Adipocyte (in vitro differentiated cells): ENCODE results near the gene GGT6.
"Not testable (repeated sequence)": the region's sequence is repeated elsewhere in the genome, so short reads cannot be mapped to it uniquely, and the experiment has no call there.

ENCODE experiments used
- DNase-seq: peaks from one replicate; pipeline ENCODE4 v3.0.0-alpha.2; 2015; ENCODE audit warnings: low read depth
- H3K27me3 ChIP-seq: replicated peaks from 2 replicates; pipeline ENCODE4 v1.7.0; 2013; ENCODE audit warnings: mild to moderate bottlenecking, low read length, moderate library complexity; ENCODE audit not compliant: control insufficient read depth, insufficient read depth
- H3K36me3 ChIP-seq: 2 replicates; pipeline ENCODE4 v1.7.0; 2013; ENCODE audit warnings: low read length, mild to moderate bottlenecking, moderate library complexity; ENCODE audit not compliant: control insufficient read depth, insufficient read depth, severe bottlenecking
- H3K4me1 ChIP-seq: 2 replicates; pipeline ENCODE4 v1.7.0; 2013; ENCODE audit warnings: mild to moderate bottlenecking, low read length, moderate library complexity; ENCODE audit not compliant: control insufficient read depth, insufficient read depth
- H3K4me3 ChIP-seq: 2 replicates; pipeline ENCODE4 v1.7.0; 2013; ENCODE audit warnings: mild to moderate bottlenecking, low read length, moderate library complexity
- H3K9ac ChIP-seq: 2 replicates; pipeline ENCODE4 v1.7.0; 2013; ENCODE audit warnings: mild to moderate bottlenecking, low read length, moderate library complexity
- H3K9me3 ChIP-seq: 2 replicates; pipeline ENCODE4 v1.7.0; 2013; ENCODE audit warnings: mild to moderate bottlenecking, low read length, moderate library complexity; ENCODE audit not compliant: control insufficient read depth

The GGT6 gene

GRCh38 chr17:4560421-4560820 lies at the start of gene GGT6:
TSS of gene GGT6 (minus strand) at chr17:4560577. CDS start at chr17:4560521, 56 bp downstream.
- Histone ChIP-seq H3K36me3 (no peaks in the 10 kb centered on the region), H3K4me1 (peaks cover 10% of the 10 kb centered on the region), H3K9ac (peak within 1 kb of the TSS; percentile 36), H3K27me3 (no peaks in the 10 kb centered on the region), H3K9me3 (no peaks in the 10 kb centered on the region), H3K4me3 (no peak within 1 kb of the TSS)
- no peak for DNase-seq

- H3K36me3 ChIP-seq: no peaks in the 10 kb centered on the region
- H3K9ac ChIP-seq: no peak overlapping the region
- peaks cover 17% of the 10 kb centered on the region for H3K4me1 ChIP-seq
- no peak overlapping the region for H3K4me3 ChIP-seq
- DNase-seq: no peak
- no peaks in the 10 kb centered on the region for H3K9me3 ChIP-seq
- peaks cover 22% of the 10 kb centered on the region for H3K27me3 ChIP-seq
Measured at GRCh38 chr17:4610162-4610561, 49.8 kb upstream of the GGT6 start.

- Histone ChIP-seq H3K9ac (no peak overlapping the region), H3K4me3 (no peak overlapping the region), H3K9me3 (no peaks in the 10 kb centered on the region), H3K4me1 (peaks cover 18% of the 10 kb centered on the region), H3K36me3 (no peaks in the 10 kb centered on the region), H3K27me3 (peaks cover 22% of the 10 kb centered on the region)
- DNase-seq: no peak
Measured at GRCh38 chr17:4609761-4610160, 49.4 kb upstream of the GGT6 start.

- H3K9ac ChIP-seq: no peak overlapping the region
- H3K27me3 ChIP-seq: peaks cover 17% of the 10 kb centered on the region
- no peak overlapping the region for H3K4me3 ChIP-seq
- H3K9me3 ChIP-seq: no peaks in the 10 kb centered on the region
- DNase-seq: peak; percentile 60
- H3K4me1 ChIP-seq: peaks cover 25% of the 10 kb centered on the region
- no peaks in the 10 kb centered on the region for H3K36me3 ChIP-seq
Measured at GRCh38 chr17:4607773-4608187, 47.4 kb upstream of the GGT6 start.

- Histone ChIP-seq H3K9ac (no peak overlapping the region), H3K4me3 (no peak overlapping the region), H3K36me3 (no peaks in the 10 kb centered on the region), H3K9me3 (no peaks in the 10 kb centered on the region), H3K4me1 (peaks cover 25% of the 10 kb centered on the region), H3K27me3 (peaks cover 17% of the 10 kb centered on the region)
- no peak for DNase-seq
Measured at GRCh38 chr17:4607261-4607741, 46.9 kb upstream of the GGT6 start.

- Histone ChIP-seq H3K27me3 (peaks cover 17% of the 10 kb centered on the region), H3K4me3 (no peak overlapping the region), H3K9ac (no peak overlapping the region), H3K9me3 (no peaks in the 10 kb centered on the region), H3K36me3 (no peaks in the 10 kb centered on the region), H3K4me1 (peaks cover 25% of the 10 kb centered on the region)
- DNase-seq: no peak
Measured at GRCh38 chr17:4605826-4606225, 45.4 kb upstream of the GGT6 start.

- not testable (repeated sequence) for H3K9ac ChIP-seq, H3K27me3 ChIP-seq, H3K36me3 ChIP-seq, H3K4me3 ChIP-seq, DNase-seq, H3K9me3 ChIP-seq
- peaks cover 30% of the 10 kb centered on the region for H3K4me1 ChIP-seq
Measured at GRCh38 chr17:4604736-4605135, 44.4 kb upstream of the GGT6 start.

GRCh38 chr17:4604111-4604644 lies 43.8 kb upstream of the GGT6 start:
- Histone ChIP-seq H3K36me3 (no peaks in the 10 kb centered on the region), H3K4me1 (peaks cover 36% of the 10 kb centered on the region), H3K4me3 (no peak overlapping the region), H3K9me3 (no peaks in the 10 kb centered on the region), H3K27me3 (peaks cover 3% of the 10 kb centered on the region), H3K9ac (no peak overlapping the region)
- DNase-seq: peak; percentile 83

- Histone ChIP-seq H3K9me3 (no peaks in the 10 kb centered on the region), H3K4me1 (peaks cover 36% of the 10 kb centered on the region), H3K27me3 (peaks cover under 1% of the 10 kb centered on the region), H3K4me3 (no peak overlapping the region), H3K9ac (no peak overlapping the region), H3K36me3 (no peaks in the 10 kb centered on the region)
- DNase-seq: no peak
Measured at GRCh38 chr17:4602041-4602440, 41.7 kb upstream of the GGT6 start.

GRCh38 chr17:4601326-4601725 lies 40.9 kb upstream of the GGT6 start:
- Histone ChIP-seq H3K9me3 (no peaks in the 10 kb centered on the region), H3K4me3 (no peak overlapping the region), H3K27me3 (peaks cover 6% of the 10 kb centered on the region), H3K36me3 (no peaks in the 10 kb centered on the region), H3K4me1 (peaks cover 36% of the 10 kb centered on the region), H3K9ac (no peak overlapping the region)
- DNase-seq: no peak

- Histone ChIP-seq H3K4me3 (no peak overlapping the region), H3K4me1 (peaks cover 32% of the 10 kb centered on the region), H3K9ac (no peak overlapping the region), H3K36me3 (no peaks in the 10 kb centered on the region), H3K9me3 (no peaks in the 10 kb centered on the region), H3K27me3 (peaks cover 8% of the 10 kb centered on the region)
- DNase-seq: no peak
Measured at GRCh38 chr17:4600563-4600962, 40.2 kb upstream of the GGT6 start.
